Medulla oblongata (tissue), 1 donor: ENCODE measurements around the gene RGL2.
"Not testable (repeated sequence)": the region's sequence is repeated elsewhere in the genome, so short reads cannot be mapped to it uniquely, and the experiment has no call there.

ENCODE experiments used
- DNase-seq: peaks from one replicate; pipeline ENCODE4 v3.0.0-alpha.2; 2015; ENCODE audit errors: extremely low spot score

The RGL2 gene

GRCh38 chr6:33294086-33294823 lies 4.5 kb downstream of the RGL2 start:
- DNase-seq = no peak

DNA sequence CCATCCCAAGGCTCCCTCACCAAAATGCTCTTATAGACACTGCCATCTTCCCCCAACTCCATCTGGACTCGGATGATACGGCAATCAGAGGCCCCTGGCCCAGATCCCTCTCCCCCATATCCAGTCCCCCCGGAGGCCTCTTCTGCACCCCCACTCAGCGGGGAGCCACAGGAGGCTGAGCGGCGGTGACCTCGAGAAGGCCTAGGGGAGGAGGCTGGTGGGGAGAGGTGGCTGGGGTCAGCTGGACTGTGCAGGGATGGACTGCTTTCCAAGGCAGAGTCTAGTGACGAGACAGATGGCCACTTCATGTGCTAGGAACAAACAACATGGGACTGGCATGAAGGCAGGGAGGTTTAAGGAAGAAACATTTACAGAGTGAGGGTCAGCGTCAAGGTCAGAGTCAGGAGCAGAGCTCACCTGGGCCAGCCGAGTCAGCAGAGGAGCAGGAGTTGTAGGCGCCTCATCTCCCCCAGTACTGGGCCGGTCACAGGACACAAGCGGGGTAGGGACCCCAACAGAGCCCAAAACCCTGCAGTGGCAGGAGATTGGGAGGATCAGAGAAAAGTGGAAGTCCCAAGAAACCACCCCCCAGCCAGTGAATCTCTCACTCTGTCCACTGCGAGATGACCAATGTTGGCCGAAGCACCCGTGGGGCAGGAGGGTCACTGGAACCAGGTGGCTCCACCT lies 5.6 kb downstream of the RGL2 start:
- DNase-seq = no peak

- DNase-seq = no peak
These were observed 8.3 kb downstream of the RGL2 start for GRCh38 chr6:33290459-33290858.

DNA sequence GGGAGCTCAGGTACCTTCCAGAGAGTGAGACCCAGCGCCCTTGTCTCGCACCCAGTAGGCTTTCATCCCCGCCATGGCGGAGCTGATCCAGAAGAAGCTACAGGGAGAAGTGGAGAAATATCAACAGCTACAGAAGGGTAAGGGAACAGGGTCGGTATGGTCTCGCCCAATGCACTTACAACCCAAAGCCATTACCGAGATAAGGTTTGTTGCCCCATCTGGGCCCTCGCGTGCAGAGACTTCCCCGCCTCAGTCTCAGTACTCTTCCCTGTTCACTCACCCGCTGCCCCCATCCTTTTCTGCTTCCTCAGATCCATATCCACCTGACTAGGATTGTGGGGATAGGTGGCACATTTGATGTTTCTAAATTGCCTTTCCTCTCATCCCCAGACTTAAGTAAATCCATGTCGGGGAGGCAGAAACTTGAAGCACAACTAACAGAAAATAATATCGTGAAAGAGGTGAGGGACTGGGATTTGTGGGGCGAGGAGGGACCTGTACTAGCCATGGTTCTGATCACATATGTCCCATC lies 8.9 kb downstream of the RGL2 start:
- no peak for DNase-seq

DNA sequence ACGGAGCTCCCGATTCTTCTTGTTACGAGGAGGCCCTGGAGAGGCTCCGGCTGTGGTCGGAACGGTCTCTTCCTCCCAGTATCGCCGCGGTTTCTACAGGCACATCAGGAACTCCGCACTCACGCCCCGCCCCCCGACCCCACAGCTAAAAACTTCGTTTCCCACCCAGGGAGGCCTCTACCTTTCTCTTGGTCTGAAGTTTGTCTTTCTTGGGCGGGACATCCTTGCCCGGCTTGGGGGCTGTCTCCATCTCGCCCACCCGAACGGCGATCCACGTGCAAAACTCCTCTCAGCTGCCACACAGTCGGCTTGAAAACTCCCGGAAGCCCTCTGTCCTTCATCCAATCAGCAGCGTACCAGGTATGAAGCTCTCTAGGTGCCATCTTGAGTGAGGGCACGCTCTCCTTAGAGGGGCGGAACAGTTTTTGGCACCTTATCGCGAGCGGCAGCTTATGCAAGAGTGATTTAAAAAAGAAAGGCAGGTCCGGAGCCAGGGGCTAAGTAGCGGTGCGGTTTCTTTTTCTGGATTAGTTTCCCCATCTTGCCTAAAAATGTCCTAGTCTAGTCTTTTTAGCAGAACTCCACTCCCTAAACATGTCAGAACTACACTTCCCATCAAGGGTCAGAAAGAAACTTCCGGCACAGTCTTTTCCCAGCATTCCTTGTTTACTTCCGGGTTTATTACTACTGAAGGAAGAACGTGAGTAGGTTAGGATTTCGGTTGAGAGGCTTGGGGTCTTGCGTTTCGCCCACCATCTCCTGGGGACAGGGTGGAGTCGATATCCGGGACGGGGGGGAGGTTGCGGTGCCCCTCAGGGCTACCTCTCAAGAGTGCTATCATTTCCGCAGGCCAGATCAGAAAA lies 9.6 kb downstream of the RGL2 start, which contains the start of the genes PFDN6 and WDR46:
Gene PFDN6 (plus strand): TSS at position 681 of the 863 bp plus-strand sequence. CDS start 256 bp downstream, outside the sequence.
Gene WDR46 (minus strand): TSS at position 319 of the 863 bp plus-strand sequence. CDS start 69 bp downstream, at position 250.
- peak; percentile 99 for DNase-seq

- DNase-seq = no peak
These were observed 10.4 kb downstream of the RGL2 start for GRCh38 chr6:33288141-33288920.

DNA sequence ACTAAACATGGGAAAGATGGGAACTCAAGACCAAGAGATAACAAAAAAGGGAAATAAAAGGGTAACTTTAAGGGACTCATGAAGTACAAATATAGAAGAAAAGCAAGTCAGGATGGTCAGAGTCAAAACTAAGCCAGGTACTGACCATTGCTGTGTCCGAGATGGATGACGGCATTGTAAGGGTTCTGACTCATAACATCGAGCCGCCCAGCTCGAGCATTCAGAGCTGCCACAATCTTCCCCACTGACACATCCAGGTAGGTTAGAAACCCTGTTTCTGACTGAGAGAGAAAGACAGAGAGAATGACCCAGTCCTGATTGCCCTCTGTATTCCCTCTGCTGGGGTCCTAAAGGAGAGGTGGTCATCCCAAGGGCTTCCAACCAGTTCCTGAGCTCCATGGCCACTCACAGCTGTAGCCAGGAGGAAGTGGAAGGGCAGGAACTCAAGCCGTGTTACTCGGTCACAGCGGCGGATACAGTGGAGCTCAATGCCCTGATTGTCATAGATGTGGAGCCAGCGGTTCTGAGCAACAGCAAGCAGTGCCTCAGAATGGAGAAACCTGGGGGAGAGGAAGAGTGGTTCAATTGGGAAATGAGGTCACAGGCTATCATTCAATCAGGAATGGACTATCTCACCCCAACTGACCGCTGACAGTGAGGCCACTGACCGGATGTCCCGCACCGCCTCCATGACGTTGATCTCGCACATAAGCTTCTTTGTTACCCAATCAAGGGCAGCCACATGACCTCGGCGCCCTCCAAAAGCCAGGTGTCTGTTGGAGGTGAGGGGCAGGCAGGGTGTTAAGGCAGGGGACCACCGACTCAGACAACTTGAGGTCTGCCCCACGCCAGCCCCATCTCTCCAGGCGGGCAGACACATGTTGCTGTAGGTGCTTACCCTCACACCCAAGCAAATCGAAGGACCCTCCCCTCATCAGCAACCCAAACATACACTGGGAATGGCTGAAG lies 11.5 kb downstream of the RGL2 start:
- DNase-seq = no peak

DNA sequence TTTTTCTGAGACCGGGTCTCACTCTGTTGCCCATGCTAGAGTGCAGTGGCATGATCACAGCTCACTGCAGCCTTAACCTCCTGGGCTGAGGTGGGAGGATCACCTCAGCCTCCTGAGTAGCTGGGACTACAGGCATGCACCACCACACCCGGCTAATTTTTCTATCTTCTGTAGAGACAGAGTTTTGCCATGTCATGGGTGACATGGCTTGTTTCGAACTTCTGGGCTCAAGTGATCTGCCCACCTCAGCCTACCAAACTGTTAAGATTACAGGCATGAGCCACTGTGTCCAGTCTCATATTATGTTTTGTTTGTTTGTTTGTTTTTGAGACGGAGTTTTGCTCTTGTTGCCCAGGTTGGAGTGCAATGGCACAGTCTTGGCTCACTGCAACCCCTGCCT lies 13.5 kb downstream of the RGL2 start:
- not testable (repeated sequence) for DNase-seq

DNA sequence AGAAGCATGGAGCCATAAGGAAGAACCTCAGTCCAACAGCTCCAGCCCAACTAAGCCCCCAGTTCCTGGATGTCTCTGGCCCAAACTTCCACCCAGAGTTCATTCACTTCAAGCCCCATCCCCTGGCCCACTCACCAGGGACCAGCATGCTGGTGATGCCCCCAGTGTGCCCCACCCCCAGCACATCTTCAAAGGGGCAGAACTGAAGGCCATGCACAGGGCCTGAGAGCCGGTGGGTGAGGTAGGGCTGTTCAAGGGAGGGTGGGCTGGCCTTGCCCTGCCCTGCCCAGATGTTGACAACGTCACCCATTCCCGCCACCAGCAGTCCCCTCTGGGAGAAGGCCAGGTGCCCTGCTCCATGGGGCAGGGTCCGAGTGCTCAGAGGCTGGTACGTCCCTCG lies 18.2 kb downstream of the RGL2 start:
- DNase-seq = no peak

GRCh38 chr6:33279971-33280511 lies 18.7 kb downstream of the RGL2 start:
- no peak for DNase-seq

DNA sequence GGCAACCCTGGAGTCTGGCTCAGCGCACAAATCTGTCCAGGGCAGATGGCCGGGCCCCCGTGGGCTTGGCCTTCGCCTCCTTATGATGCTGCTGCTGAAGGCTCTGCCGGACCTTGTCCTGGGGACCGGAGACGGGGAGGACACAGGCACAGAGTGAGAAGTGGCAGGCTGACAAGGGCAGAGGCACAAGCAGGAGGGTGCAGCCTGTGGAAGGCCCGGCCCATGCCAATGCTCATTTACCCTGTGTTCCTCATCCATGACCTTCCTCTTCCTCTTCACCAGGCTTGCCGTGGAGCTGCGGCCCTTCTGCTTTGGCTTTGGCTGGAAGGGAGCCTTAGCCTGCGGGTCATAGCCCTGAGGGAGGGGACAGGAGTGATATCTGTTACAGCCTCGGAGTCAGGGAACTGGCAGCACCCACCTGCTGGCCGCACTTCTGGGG lies 19.5 kb downstream of the RGL2 start:
- no peak for DNase-seq

- DNase-seq = no peak
These were observed 19.9 kb downstream of the RGL2 start for GRCh38 chr6:33278810-33279209.

DNA sequence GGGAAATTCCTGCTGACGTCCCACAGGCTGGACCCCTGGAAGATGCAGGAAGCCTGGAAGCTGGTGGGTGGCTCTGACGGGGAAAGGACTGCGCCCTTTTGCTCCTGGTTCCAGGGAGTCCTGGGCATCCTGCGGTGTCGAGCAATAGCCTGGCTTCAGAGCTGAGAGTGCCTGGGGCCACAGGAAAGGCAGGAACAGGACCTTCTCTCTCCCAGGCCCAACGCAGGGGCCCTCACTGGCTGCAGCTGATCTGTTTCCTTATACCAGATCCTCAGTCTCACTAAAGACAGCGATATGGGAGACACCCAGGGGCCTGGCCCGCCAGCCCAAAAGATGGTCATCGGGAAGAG lies 20.4 kb downstream of the RGL2 start:
- DNase-seq = no peak

- no peak for DNase-seq
These were observed 20.9 kb downstream of the RGL2 start for GRCh38 chr6:33277663-33278391.

GRCh38 chr6:33276864-33277662 lies 21.7 kb downstream of the RGL2 start, which contains the start of gene B3GALT4:
Gene B3GALT4, plus strand, starts transcription at chr6:33277123. Its CDS starts 297 bp downstream, at chr6:33277420.
- DNase-seq = peak; percentile 38

GRCh38 chr6:33276581-33276863 lies 22.2 kb downstream of the RGL2 start:
- DNase-seq = no peak

- not testable (repeated sequence) for DNase-seq
These were observed 22.8 kb downstream of the RGL2 start for GRCh38 chr6:33275795-33276580.
